Activated CD8-positive, alpha-beta memory T cell treated with anti-CD3 and anti-CD28 coated beads, Interleukin-2, amount 10 ng/mL, durations not matched to agents 7 days and 5 days (primary cell): ENCODE data around the gene SIPA1L3. TPM values are rescaled to one million over a fixed set of nuclear protein-coding genes. Genes with fewer than 3 reads are reported as not detected.

ENCODE experiments used
- ATAC-seq: fragments of 150-1000 bp; cut with Tn5 transposase; one replicate; pipeline ENCODE4 v1.10.0; 2021; ENCODE audit warnings: moderate library complexity
- CTCF ChIA-PET: fragments of 350-600 bp; sonication (Branson Sonifier 250); formaldehyde crosslinking; loops from one replicate; lab custom pipeline; 2021; ENCODE audit warnings: antibody characterized with exemption; lab: Charles Lee
- DNase-seq: peaks from one replicate; pipeline ENCODE4 v3.0.0-alpha.2; 2020
- H3K27ac Mint-ChIP-seq: one replicate; pipeline ENCODE4 v1.8.0; 2021; ENCODE audit warnings: mild to moderate bottlenecking, mixed read lengths
- H3K27me3 Mint-ChIP-seq: one replicate; pipeline ENCODE4 v1.8.0; 2021; ENCODE audit warnings: mixed read lengths
- H3K36me3 Mint-ChIP-seq: one replicate; pipeline ENCODE4 v1.8.0; 2021; ENCODE audit warnings: mild to moderate bottlenecking, mixed read lengths
- H3K4me1 Mint-ChIP-seq: one replicate; pipeline ENCODE4 v1.8.0; 2021; ENCODE audit warnings: mixed read lengths
- H3K4me3 Mint-ChIP-seq: one replicate; pipeline ENCODE4 v1.8.0; 2021; ENCODE audit warnings: mild to moderate bottlenecking, moderate library complexity, mixed read lengths
- H3K9me3 Mint-ChIP-seq: one replicate; pipeline ENCODE4 v1.8.0; 2022; ENCODE audit warnings: low read depth, mixed read lengths
- total RNA-seq, 2 experiments: library from RNA; stranded (reverse); gene quantifications; one replicate each; pipeline ENCODE4 v1.2.3, GENCODE V29; 2021

SIPA1L3 gene
- total RNA-seq, 2 experiments from 2014 or later: 16.6 to 21.6 TPM

GRCh38 chr19:38006361-38007045, 99.5 kb downstream of the SIPA1L3 start:
- Mint-ChIP-seq H3K27ac (no peak overlapping the region), H3K36me3 (no peaks in the 10 kb centered on the region), H3K4me1 (no peaks in the 10 kb centered on the region), H3K4me3 (no peak overlapping the region), H3K9me3 (no peaks in the 10 kb centered on the region), H3K27me3 (no peaks in the 10 kb centered on the region)
- DNase-seq (no peak), ATAC-seq (no peak)
- CTCF ChIA-PET: no interaction called here

- DNase-seq (no peak), ATAC-seq (no peak)
- H3K36me3 Mint-ChIP-seq: no peaks in the 10 kb centered on the region
- H3K4me3 Mint-ChIP-seq: no peak overlapping the region
- CTCF ChIA-PET: no interaction called here
- H3K27me3 Mint-ChIP-seq: no peaks in the 10 kb centered on the region
- H3K4me1 Mint-ChIP-seq: no peaks in the 10 kb centered on the region
- no peaks in the 10 kb centered on the region for H3K9me3 Mint-ChIP-seq
- H3K27ac Mint-ChIP-seq: no peak overlapping the region
These were observed 102.7 kb downstream of the SIPA1L3 start for GRCh38 chr19:38009650-38010242.

GRCh38 chr19:38011426-38011825, 104.4 kb downstream of the SIPA1L3 start:
- Mint-ChIP-seq H3K4me3 (no peak overlapping the region), H3K36me3 (no peaks in the 10 kb centered on the region), H3K27me3 (no peaks in the 10 kb centered on the region), H3K9me3 (no peaks in the 10 kb centered on the region), H3K4me1 (no peaks in the 10 kb centered on the region), H3K27ac (no peak overlapping the region)
- no peak for DNase-seq
- no peak for ATAC-seq
- CTCF ChIA-PET: no interaction called here

GRCh38 chr19:38012290-38012689, 105.3 kb downstream of the SIPA1L3 start:
- Mint-ChIP-seq H3K4me3 (no peak overlapping the region), H3K27me3 (no peaks in the 10 kb centered on the region), H3K27ac (no peak overlapping the region), H3K36me3 (no peaks in the 10 kb centered on the region), H3K9me3 (no peaks in the 10 kb centered on the region), H3K4me1 (no peaks in the 10 kb centered on the region)
- DNase-seq (no peak), ATAC-seq (no peak)
- CTCF ChIA-PET: no interaction called here

- CTCF ChIA-PET: no interaction called here
- ATAC-seq (no peak), DNase-seq (no peak)
- Mint-ChIP-seq H3K4me1 (no peaks in the 10 kb centered on the region), H3K9me3 (no peaks in the 10 kb centered on the region), H3K27me3 (no peaks in the 10 kb centered on the region), H3K27ac (no peak overlapping the region), H3K4me3 (no peak overlapping the region), H3K36me3 (no peaks in the 10 kb centered on the region)
These were observed 105.9 kb downstream of the SIPA1L3 start for GRCh38 chr19:38012944-38013343.

- ATAC-seq (no peak), DNase-seq (no peak)
- no peaks in the 10 kb centered on the region for H3K36me3 Mint-ChIP-seq
- H3K4me1 Mint-ChIP-seq: no peaks in the 10 kb centered on the region
- no peak overlapping the region for H3K4me3 Mint-ChIP-seq
- H3K27ac Mint-ChIP-seq: no peak overlapping the region
- H3K9me3 Mint-ChIP-seq: no peaks in the 10 kb centered on the region
- CTCF ChIA-PET: no interaction called here
- no peaks in the 10 kb centered on the region for H3K27me3 Mint-ChIP-seq
These were observed 107.0 kb downstream of the SIPA1L3 start for GRCh38 chr19:38013913-38014580.

GRCh38 chr19:38015216-38015615, 108.2 kb downstream of the SIPA1L3 start:
- no peak overlapping the region for H3K27ac Mint-ChIP-seq
- no peaks in the 10 kb centered on the region for H3K4me1 Mint-ChIP-seq
- ATAC-seq (no peak), DNase-seq (no peak)
- no peak overlapping the region for H3K4me3 Mint-ChIP-seq
- no peaks in the 10 kb centered on the region for H3K36me3 Mint-ChIP-seq
- H3K9me3 Mint-ChIP-seq: no peaks in the 10 kb centered on the region
- no peaks in the 10 kb centered on the region for H3K27me3 Mint-ChIP-seq
- CTCF ChIA-PET: no interaction called here

- ATAC-seq (no peak), DNase-seq (no peak)
- H3K27me3 Mint-ChIP-seq: no peaks in the 10 kb centered on the region
- no peaks in the 10 kb centered on the region for H3K9me3 Mint-ChIP-seq
- H3K36me3 Mint-ChIP-seq: no peaks in the 10 kb centered on the region
- H3K4me3 Mint-ChIP-seq: no peak overlapping the region
- CTCF ChIA-PET: no interaction called here
- no peaks in the 10 kb centered on the region for H3K4me1 Mint-ChIP-seq
- H3K27ac Mint-ChIP-seq: no peak overlapping the region
These were observed 108.8 kb downstream of the SIPA1L3 start for GRCh38 chr19:38015761-38016160.

- no peak for ATAC-seq
- Mint-ChIP-seq H3K27ac (no peak overlapping the region), H3K4me1 (no peaks in the 10 kb centered on the region), H3K36me3 (no peaks in the 10 kb centered on the region), H3K4me3 (no peak overlapping the region), H3K9me3 (no peaks in the 10 kb centered on the region), H3K27me3 (no peaks in the 10 kb centered on the region)
- CTCF ChIA-PET: no interaction called here
- no peak for DNase-seq
These were observed 110.6 kb downstream of the SIPA1L3 start for GRCh38 chr19:38017401-38018151.

- no peak for DNase-seq
- ATAC-seq: no peak
- no peak overlapping the region for H3K27ac Mint-ChIP-seq
- H3K9me3 Mint-ChIP-seq: no peaks in the 10 kb centered on the region
- no peaks in the 10 kb centered on the region for H3K27me3 Mint-ChIP-seq
- no peaks in the 10 kb centered on the region for H3K4me1 Mint-ChIP-seq
- H3K4me3 Mint-ChIP-seq: no peak overlapping the region
- CTCF ChIA-PET: interaction anchor here (0.9 kb wide), 1 partner anchor 14 kb away, joined by 4 read pairs; no protein-coding TSS in a partner anchor
- no peaks in the 10 kb centered on the region for H3K36me3 Mint-ChIP-seq
These were observed 111.8 kb downstream of the SIPA1L3 start for GRCh38 chr19:38018694-38019395.

- CTCF ChIA-PET: no interaction called here
- Mint-ChIP-seq H3K27me3 (no peaks in the 10 kb centered on the region), H3K36me3 (no peaks in the 10 kb centered on the region), H3K9me3 (no peaks in the 10 kb centered on the region), H3K4me1 (no peaks in the 10 kb centered on the region), H3K27ac (no peak overlapping the region), H3K4me3 (no peak overlapping the region)
- DNase-seq (no peak), ATAC-seq (no peak)
These were observed 112.4 kb downstream of the SIPA1L3 start for GRCh38 chr19:38019396-38019724.

- CTCF ChIA-PET: no interaction called here
- ATAC-seq (no peak), DNase-seq (no peak)
- Mint-ChIP-seq H3K36me3 (no peaks in the 10 kb centered on the region), H3K4me3 (no peak overlapping the region), H3K9me3 (no peaks in the 10 kb centered on the region), H3K27ac (no peak overlapping the region), H3K27me3 (no peaks in the 10 kb centered on the region), H3K4me1 (no peaks in the 10 kb centered on the region)
These were observed 113.3 kb downstream of the SIPA1L3 start for GRCh38 chr19:38020311-38020710.

GRCh38 chr19:38021352-38021751, 114.3 kb downstream of the SIPA1L3 start:
- H3K27me3 Mint-ChIP-seq: no peaks in the 10 kb centered on the region
- DNase-seq (no peak), ATAC-seq (no peak)
- no peak overlapping the region for H3K4me3 Mint-ChIP-seq
- no peaks in the 10 kb centered on the region for H3K36me3 Mint-ChIP-seq
- no peaks in the 10 kb centered on the region for H3K4me1 Mint-ChIP-seq
- no peak overlapping the region for H3K27ac Mint-ChIP-seq
- H3K9me3 Mint-ChIP-seq: no peaks in the 10 kb centered on the region
- CTCF ChIA-PET: no interaction called here
